ENCODE measurements around the gene BEST3.

Gene BEST3

DNA sequence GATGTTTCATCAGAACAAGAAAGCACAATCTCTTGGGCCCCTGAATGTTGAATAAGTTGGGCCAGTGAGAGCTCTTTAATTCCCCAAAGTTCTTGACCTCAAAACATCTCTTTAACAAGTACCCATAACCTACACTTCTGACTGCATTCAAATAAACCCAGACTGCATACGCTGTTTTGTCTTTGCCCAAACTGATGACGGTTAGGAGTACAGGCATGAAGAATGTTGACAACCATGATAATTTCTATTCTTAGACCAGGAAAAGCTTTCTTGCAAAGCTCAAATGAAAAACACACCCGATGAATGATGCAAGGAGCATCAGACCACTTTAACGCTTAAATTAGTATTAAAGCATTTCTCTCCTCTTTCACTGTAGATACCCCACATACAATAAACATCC, 27.8 kb upstream of the BEST3 start:
- TF ChIP-seq HDGF (IDR thresholded peaks at IDR 0.05; ENCODE audit: borderline replicate concordance) (no peak), SP1 (IDR thresholded peaks at IDR 0.05) (no peak), FOXK2 (IDR thresholded peaks at IDR 0.05) (no peak), ELF4 (IDR thresholded peaks at IDR 0.05) (no peak), FOXA1 (IDR thresholded peaks at IDR 0.05) (no peak), ZNF384 (IDR thresholded peaks at IDR 0.05) (no peak), FOXM1 (IDR thresholded peaks at IDR 0.05; ENCODE audit: borderline replicate concordance) (no peak), CTBP1 (IDR thresholded peaks at IDR 0.05; ENCODE audit: borderline replicate concordance) (no peak), L3MBTL2 (conservative IDR thresholded peaks at IDR 0.05) (no peak), BHLHE40 (IDR thresholded peaks at IDR 0.05; ENCODE audit: borderline replicate concordance) (no peak), NFRKB (IDR thresholded peaks at IDR 0.05) (no peak), LEF1 (IDR thresholded peaks at IDR 0.05; ENCODE audit: borderline replicate concordance) (no peak), SUZ12 (IDR thresholded peaks at IDR 0.05) (no peak), TARDBP (IDR thresholded peaks at IDR 0.05) (no peak), ARNT (IDR thresholded peaks at IDR 0.05) (no peak)
- TF ChIP-seq, protein P1, sequence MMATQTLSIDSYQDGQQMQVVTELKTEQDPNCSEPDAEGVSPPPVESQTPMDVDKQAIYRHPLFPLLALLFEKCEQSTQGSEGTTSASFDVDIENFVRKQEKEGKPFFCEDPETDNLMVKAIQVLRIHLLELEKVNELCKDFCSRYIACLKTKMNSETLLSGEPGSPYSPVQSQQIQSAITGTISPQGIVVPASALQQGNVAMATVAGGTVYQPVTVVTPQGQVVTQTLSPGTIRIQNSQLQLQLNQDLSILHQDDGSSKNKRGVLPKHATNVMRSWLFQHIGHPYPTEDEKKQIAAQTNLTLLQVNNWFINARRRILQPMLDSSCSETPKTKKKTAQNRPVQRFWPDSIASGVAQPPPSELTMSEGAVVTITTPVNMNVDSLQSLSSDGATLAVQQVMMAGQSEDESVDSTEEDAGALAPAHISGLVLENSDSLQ (IDR thresholded peaks at IDR 0.05) = no peak
- no peak for DNase-seq (ENCODE audit: extremely low spot score)
- POLR2A ChIA-PET = interaction anchor here (1.2 to 1.5 kb wide), 2 partner anchors 11 to 13 kb away, joined by 3 to 4 read pairs; partner anchors contain the start of gene RAB3IP
- CTCF ChIA-PET = interaction anchor here (0.7 kb wide), 1 partner anchor 10 kb away, joined by 5 read pairs; no protein-coding TSS in a partner anchor

DNA sequence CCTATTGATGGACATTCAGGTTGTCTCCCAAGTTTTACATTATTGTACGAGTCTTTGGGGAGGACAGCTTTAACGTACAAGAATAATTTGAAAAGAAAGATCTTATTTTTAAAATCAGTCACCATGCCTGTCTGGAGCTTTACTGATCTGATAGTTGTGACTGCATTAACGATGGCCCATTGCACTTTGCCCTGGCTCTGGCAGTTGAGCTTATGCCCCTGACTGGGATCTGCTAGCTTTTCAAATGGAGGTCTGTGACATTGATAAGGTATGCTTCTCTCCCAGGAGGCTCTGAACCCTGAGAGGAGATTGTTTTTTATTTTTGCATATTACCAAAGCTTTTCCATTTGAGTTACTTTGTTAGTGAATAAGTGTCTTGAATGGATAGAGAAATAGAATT, 21.6 kb upstream of the BEST3 start:
- no peak for DNase-seq (ENCODE audit: extremely low spot score)
- CTCF ChIA-PET = no interaction called here
- POLR2A ChIA-PET = no interaction called here
- TF ChIP-seq FOXA1 (IDR thresholded peaks at IDR 0.05) (no peak), ELF4 (IDR thresholded peaks at IDR 0.05) (no peak), ARNT (IDR thresholded peaks at IDR 0.05) (no peak), SP1 (IDR thresholded peaks at IDR 0.05) (no peak), TARDBP (IDR thresholded peaks at IDR 0.05) (no peak), HDGF (IDR thresholded peaks at IDR 0.05; ENCODE audit: borderline replicate concordance) (no peak), L3MBTL2 (conservative IDR thresholded peaks at IDR 0.05) (no peak)
- TF ChIP-seq, protein P1 (IDR thresholded peaks at IDR 0.05) = no peak

DNA sequence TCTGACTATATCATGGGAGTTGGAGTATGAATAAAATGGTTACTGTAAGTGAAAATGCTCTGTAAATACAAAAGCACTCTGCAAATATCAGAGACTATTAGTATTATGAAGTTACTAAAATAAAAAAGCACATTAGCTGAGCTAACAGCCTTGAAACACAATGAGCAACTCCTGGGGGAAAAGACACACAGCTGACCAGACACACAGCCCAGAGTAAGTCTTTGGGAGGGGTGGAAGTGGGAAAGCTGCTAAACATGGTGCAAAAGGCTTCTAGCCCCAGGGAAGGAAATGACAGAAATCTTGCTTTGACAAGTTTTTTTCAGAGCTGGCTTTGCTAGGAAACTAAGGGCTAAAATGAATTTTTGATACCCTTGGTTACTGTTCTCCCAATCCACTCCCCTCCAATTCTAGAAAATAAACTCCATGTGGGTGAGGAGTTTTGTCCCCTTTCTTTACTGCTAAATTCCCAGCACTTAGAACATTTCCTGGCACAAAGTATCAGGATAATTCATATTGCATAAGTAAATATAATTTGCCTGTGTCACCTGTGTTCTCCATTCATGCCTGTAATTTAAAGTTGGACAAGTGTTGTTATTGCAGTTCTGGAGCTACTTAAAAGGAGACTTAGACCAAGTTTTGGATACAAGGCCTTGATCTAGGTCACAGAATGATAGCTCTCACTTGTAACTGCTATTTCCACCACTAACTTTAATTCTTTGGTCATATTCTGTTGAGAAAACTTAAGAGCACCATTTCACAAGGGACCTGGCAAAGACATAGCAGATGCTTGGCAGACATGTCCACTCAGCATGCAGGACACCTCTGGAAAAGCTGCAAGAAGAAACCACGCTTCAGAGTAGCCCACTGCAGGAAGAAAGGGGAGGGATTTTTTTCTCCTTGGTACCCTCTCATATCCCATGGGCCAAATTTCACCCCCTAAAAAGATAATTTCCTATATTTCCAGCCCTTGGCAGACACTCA, 20.5 kb upstream of the BEST3 start:
- ChIA-PET CTCF (interaction anchor here (0.6 kb wide), 1 partner anchor 69 kb away, joined by 3 read pairs; no protein-coding TSS in a partner anchor), POLR2A (no interaction called here)
- no peak for DNase-seq (ENCODE audit: extremely low spot score)

DNA sequence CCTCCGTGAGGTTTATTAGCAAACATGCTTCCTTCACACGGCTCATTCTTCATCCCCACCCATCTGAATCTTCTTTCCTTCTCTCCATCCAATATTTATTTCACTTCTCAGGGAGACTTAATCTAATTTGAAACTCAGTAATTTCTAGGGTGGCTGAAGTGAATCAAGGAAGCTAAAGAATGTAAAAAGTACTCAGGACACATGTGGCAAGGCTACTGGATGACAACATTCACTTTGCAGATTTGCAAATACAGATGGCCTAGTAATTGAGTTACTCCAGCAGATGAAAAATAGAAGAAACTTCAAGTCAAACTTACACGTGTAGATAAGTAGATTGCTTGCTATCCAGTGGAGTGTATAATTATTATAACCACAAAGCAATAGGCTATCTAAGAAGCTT, 15.4 kb upstream of the BEST3 start:
- TF ChIP-seq BHLHE40 (IDR thresholded peaks at IDR 0.05; ENCODE audit: borderline replicate concordance) (no peak), FOXM1 (IDR thresholded peaks at IDR 0.05; ENCODE audit: borderline replicate concordance) (no peak), LEF1 (IDR thresholded peaks at IDR 0.05; ENCODE audit: borderline replicate concordance) (no peak), TARDBP (IDR thresholded peaks at IDR 0.05) (no peak), FOXA1 (IDR thresholded peaks at IDR 0.05) (no peak), HDGF (IDR thresholded peaks at IDR 0.05; ENCODE audit: borderline replicate concordance) (no peak), CTBP1 (IDR thresholded peaks at IDR 0.05; ENCODE audit: borderline replicate concordance) (no peak), SP1 (IDR thresholded peaks at IDR 0.05) (no peak), NFRKB (IDR thresholded peaks at IDR 0.05) (no peak), ELF4 (IDR thresholded peaks at IDR 0.05) (no peak), L3MBTL2 (conservative IDR thresholded peaks at IDR 0.05) (no peak), ARNT (IDR thresholded peaks at IDR 0.05) (no peak), SUZ12 (IDR thresholded peaks at IDR 0.05) (no peak), ZNF384 (IDR thresholded peaks at IDR 0.05) (no peak), FOXK2 (IDR thresholded peaks at IDR 0.05) (no peak)
- TF ChIP-seq, protein P1 (IDR thresholded peaks at IDR 0.05) = no peak
- ChIA-PET POLR2A (no interaction called here), CTCF (interaction anchor here (0.6 kb wide), 1 partner anchor 289 kb away, joined by 3 read pairs; no protein-coding TSS in a partner anchor)
- no peak for DNase-seq (ENCODE audit: extremely low spot score)

More for the DNA sequence above, 20.5 kb upstream of the BEST3 start:
- TF ChIP-seq ARNT (IDR thresholded peaks at IDR 0.05) = no peak
- TF ChIP-seq FOXM1 (IDR thresholded peaks at IDR 0.05; ENCODE audit: borderline replicate concordance) = no peak
- no peak for TF ChIP-seq FOXK2 (IDR thresholded peaks at IDR 0.05)
- no peak for TF ChIP-seq ELF4 (IDR thresholded peaks at IDR 0.05)

DNA sequence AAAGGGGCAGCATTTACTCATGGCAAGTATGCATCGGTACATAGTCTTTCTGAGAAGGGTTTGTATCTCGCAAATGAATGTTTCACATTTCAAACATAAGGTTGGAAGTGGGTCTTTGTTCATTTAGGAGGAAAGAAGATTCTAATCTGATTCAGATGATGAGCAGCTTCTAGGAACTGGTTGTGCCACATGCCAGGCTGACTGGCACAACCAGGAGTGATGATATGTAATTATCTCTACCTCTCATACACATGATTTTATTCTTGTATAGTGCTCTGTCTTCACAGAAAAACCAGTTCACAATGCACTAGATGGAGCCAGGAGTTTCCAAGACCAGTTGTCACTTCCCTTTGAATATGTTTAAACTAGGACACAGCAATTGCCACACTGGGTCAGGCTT, 13.7 kb upstream of the BEST3 start:
- POLR2A ChIA-PET = no interaction called here
- CTCF ChIA-PET = no interaction called here
- no peak for DNase-seq (ENCODE audit: extremely low spot score)
- TF ChIP-seq TARDBP (IDR thresholded peaks at IDR 0.05) = no peak
- no peak for TF ChIP-seq BHLHE40 (IDR thresholded peaks at IDR 0.05; ENCODE audit: borderline replicate concordance)
- TF ChIP-seq LEF1 (IDR thresholded peaks at IDR 0.05; ENCODE audit: borderline replicate concordance) = no peak
- no peak for TF ChIP-seq NFRKB (IDR thresholded peaks at IDR 0.05)
- TF ChIP-seq, protein P1 (IDR thresholded peaks at IDR 0.05) = no peak
- TF ChIP-seq SUZ12 (IDR thresholded peaks at IDR 0.05) = no peak
- no peak for TF ChIP-seq L3MBTL2 (conservative IDR thresholded peaks at IDR 0.05)
- TF ChIP-seq SP1 (IDR thresholded peaks at IDR 0.05) = no peak
- no peak for TF ChIP-seq HDGF (IDR thresholded peaks at IDR 0.05; ENCODE audit: borderline replicate concordance)
- TF ChIP-seq ARNT (IDR thresholded peaks at IDR 0.05) = no peak
- TF ChIP-seq ZNF384 (IDR thresholded peaks at IDR 0.05) = no peak
- no peak for TF ChIP-seq FOXM1 (IDR thresholded peaks at IDR 0.05; ENCODE audit: borderline replicate concordance)
- no peak for TF ChIP-seq FOXA1 (IDR thresholded peaks at IDR 0.05)
- TF ChIP-seq FOXK2 (IDR thresholded peaks at IDR 0.05) = no peak
- TF ChIP-seq ELF4 (IDR thresholded peaks at IDR 0.05) = no peak
